Uterus (tissue), 4 donors: ENCODE measurements around the gene KRTAP29-1. TPM values are rescaled to one million over a fixed set of nuclear protein-coding genes. Genes with fewer than 3 reads are reported as not detected.

Experiments
- DNase-seq, 2 donors: peaks; one replicate each; pipeline ENCODE4 v3.0.0-alpha.2; 2019 to 2020
- H3K27ac ChIP-seq, 2 donors: fragments of 200-600 bp; sonication (generic); 1 replicate in 1 of 2; 2 replicates in 1 of 2; pipeline ENCODE4 v1.5.1; 2016 to 2018
- H3K27me3 ChIP-seq, 2 donors: fragments of 200-600 bp; sonication (generic); one replicate each; pipeline ENCODE4 v1.5.1; 2018 to 2019; ENCODE audit warnings: control low read depth in 1 of 2
- H3K36me3 ChIP-seq, 2 donors: fragments of 200-600 bp; sonication (generic); one replicate each; pipeline ENCODE4 v1.5.1; 2019; ENCODE audit warnings: control low read depth in 1 of 2
- H3K4me1 ChIP-seq, 2 donors: fragments of 200-600 bp; sonication (generic); one replicate each; pipeline ENCODE4 v1.5.1; 2018 to 2019; ENCODE audit warnings: control low read depth in 1 of 2
- H3K4me3 ChIP-seq, 2 donors: fragments of 200-600 bp; sonication (generic); 1 replicate in 1 of 2; 2 replicates in 1 of 2; pipeline ENCODE4 v1.5.1; 2018 to 2019; ENCODE audit warnings: mild to moderate bottlenecking in 1 of 2
- H3K9me3 ChIP-seq, 2 donors: fragments of 200-600 bp; sonication (generic); one replicate each; pipeline ENCODE4 v1.5.1; 2019; ENCODE audit warnings: control low read depth in 1 of 2
- POLR2A ChIP-seq, 2 donors: fragments of 450-650 bp; IDR thresholded peaks; one replicate each; pipeline ENCODE4 v1.6.1; 2016; ENCODE audit warnings: antibody characterized with exemption in 2 of 2, mild to moderate bottlenecking in 1 of 2, moderate library complexity in 1 of 2
- intact Hi-C: fragments of 100-400 bp; cut with DNase I; formaldehyde crosslinking; loops from one replicate; pipeline ENCODE4 v1.15.1; 2023; ENCODE audit warnings: low total_unique reads
- total RNA-seq, 4 donors: library from RNA; depleted of rRNA in 3 of 4; stranded (reverse); fragments of >200 nt in 3 of 4; gene quantifications; one replicate each; pipeline versions ENCODE4 v1.1.0 to v1.2.4, GENCODE V29; 2014 to 2023
- TF ChIP-seq, protein P1 (sequence below), 4 experiments: fragments of 200-600 bp in 2 of 4; fragments of 450-650 bp in 2 of 4; sonication (generic) in 2 of 4; IDR thresholded peaks; one replicate each; pipeline ENCODE4 v1.5.1; 2016 to 2019; ENCODE audit warnings: antibody characterized with exemption in 4 of 4, mild to moderate bottlenecking in 2 of 4, moderate library complexity in 1 of 4
- donor health status: DM: yes; HTN: yes; CAD: no.

Gene KRTAP29-1
- total RNA-seq, 4 donors from 2014 or later: not detected

DNA sequence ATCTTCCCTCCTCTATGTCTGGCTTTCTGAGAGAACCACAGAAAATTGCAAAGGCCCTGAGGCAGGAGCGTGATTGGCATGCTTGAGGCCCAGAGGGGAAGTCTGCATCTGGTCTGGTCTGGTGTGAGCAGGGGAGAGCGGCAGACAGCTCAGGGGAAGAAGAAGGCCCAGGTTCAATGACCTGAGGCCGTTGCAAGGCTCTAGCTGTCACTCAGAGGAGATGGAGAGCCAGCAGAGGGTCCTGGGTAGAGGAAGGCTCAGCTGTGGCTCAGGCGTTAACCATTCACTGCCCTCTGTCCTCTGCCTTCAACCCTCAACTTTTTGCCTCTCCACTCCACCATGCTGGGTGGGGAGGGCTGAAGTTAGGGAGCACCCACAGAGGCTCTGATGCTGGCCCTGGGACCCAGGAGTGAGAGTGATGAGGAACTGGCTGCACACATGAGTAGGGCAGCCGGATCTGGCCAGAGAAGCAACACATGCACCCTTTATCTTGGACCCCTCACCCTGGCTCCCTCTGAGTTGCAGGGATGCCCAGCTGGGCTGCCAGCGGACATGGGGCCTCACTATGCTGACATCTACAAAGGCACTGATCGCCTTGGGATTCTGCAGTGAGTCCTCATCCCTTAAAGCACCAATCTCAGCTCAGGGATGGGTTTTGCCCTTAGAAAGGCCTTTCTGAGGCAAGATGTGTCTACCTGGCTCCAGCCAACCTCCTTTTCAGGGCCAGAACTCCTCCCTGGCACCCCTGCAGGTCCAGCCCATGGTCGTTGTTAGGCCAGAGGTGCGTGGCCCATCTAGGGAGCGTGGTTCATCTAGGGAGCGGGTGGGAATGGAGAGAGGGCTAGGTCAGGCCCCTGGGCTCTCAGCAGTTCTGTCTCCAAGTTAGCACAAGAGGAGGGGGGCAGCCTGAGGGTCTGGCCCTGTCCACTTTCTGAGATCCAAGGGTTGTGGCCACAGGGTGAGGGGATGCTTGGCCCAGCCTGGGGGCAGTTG lies 20.5 kb upstream of the KRTAP29-1 start:
- no peaks in the 10 kb centered on the region for H3K27me3 ChIP-seq
- no peak for DNase-seq
- TF ChIP-seq, protein P1, sequence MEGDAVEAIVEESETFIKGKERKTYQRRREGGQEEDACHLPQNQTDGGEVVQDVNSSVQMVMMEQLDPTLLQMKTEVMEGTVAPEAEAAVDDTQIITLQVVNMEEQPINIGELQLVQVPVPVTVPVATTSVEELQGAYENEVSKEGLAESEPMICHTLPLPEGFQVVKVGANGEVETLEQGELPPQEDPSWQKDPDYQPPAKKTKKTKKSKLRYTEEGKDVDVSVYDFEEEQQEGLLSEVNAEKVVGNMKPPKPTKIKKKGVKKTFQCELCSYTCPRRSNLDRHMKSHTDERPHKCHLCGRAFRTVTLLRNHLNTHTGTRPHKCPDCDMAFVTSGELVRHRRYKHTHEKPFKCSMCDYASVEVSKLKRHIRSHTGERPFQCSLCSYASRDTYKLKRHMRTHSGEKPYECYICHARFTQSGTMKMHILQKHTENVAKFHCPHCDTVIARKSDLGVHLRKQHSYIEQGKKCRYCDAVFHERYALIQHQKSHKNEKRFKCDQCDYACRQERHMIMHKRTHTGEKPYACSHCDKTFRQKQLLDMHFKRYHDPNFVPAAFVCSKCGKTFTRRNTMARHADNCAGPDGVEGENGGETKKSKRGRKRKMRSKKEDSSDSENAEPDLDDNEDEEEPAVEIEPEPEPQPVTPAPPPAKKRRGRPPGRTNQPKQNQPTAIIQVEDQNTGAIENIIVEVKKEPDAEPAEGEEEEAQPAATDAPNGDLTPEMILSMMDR (IDR thresholded peaks at IDR 0.05): no peak
- no peaks in the 10 kb centered on the region for H3K36me3 ChIP-seq
- H3K4me1 ChIP-seq: no peaks in the 10 kb centered on the region
- intact Hi-C loops: no loop called here
- H3K9me3 ChIP-seq: peaks cover 0 to 7% of the 10 kb centered on the region in 2 donors
- no peak overlapping the region for H3K4me3 ChIP-seq
- H3K27ac ChIP-seq: no peak overlapping the region

DNA sequence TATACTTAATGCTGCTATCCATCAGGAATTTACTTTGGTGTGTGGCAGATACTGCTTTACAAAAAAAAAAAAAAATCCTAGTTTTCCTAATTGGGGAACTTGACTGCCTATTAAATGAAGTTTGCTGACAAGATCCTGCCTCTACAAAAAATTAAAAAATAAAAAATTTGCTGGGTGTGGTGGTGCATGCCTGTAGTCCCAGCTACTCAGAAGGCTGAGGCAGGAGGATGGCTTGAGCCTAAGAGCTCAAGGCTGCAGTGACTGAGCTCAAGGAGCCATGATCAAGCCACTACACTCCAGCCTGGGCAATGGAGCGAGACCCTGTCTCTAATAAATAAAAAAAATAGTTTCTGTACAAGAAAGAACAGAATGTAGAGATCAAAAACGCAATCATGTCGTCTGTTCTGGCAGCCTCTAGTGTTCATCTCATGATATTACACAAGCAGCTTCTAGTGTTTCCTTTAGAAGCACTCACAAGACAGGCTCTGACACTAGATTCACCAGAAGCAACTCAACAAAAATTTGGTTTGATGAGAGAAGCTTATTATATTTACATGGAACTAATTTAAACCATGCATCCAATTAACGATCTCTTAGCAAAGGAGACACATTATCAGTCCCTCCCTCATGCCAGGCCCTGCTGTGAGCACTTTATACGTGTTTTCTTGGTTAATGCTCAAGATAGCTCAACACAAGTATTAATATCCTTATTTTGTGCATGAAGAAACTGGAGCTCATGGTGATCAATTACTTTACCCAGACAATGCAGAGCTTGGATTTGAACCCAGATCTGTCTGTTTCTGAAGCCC lies 19.6 kb upstream of the KRTAP29-1 start:
- intact Hi-C loops: no loop called here
- H3K4me1 ChIP-seq: no peaks in the 10 kb centered on the region
- TF ChIP-seq, protein P1 (IDR thresholded peaks at IDR 0.05): peak; percentile 55 to 72 (median 60)
- no peak for TF ChIP-seq POLR2A (IDR thresholded peaks at IDR 0.05)

DNA sequence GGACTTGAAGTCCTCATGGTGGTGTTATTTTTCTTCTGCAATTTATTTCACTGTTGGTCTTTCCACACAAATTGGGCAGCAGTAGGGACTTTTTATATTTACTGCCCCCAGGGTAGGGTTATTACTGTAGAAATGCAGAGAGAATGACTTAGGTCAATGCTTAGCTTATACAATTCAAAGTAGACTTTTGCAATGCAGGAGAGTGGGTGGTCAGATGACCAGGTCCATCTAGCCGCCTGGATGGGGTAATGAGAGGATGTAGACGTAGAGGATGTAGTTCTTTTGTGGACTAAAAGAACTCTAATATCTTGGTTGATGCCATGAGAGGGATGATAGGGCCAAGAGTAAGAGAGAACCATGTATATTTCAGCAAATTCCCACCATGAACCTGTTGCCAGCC lies 15.6 kb upstream of the KRTAP29-1 start:
- H3K4me3 ChIP-seq: no peak overlapping the region
- DNase-seq: no peak
- intact Hi-C loops: no loop called here
- peaks cover 0 to 7% of the 10 kb centered on the region in 2 donors for H3K9me3 ChIP-seq
- H3K27me3 ChIP-seq: no peaks in the 10 kb centered on the region
- H3K4me1 ChIP-seq: no peaks in the 10 kb centered on the region
- no peak for TF ChIP-seq POLR2A (IDR thresholded peaks at IDR 0.05)
- TF ChIP-seq, protein P1 (IDR thresholded peaks at IDR 0.05): no peak
- H3K36me3 ChIP-seq: no peaks in the 10 kb centered on the region
- no peak overlapping the region for H3K27ac ChIP-seq

More for the DNA sequence above, 19.6 kb upstream of the KRTAP29-1 start:
- no peaks in the 10 kb centered on the region for H3K27me3 ChIP-seq
- H3K4me3 ChIP-seq: no peak overlapping the region
- H3K9me3 ChIP-seq: peaks cover 0 to 7% of the 10 kb centered on the region in 2 donors
- H3K36me3 ChIP-seq: no peaks in the 10 kb centered on the region
- no peak for DNase-seq
- no peak overlapping the region for H3K27ac ChIP-seq

DNA sequence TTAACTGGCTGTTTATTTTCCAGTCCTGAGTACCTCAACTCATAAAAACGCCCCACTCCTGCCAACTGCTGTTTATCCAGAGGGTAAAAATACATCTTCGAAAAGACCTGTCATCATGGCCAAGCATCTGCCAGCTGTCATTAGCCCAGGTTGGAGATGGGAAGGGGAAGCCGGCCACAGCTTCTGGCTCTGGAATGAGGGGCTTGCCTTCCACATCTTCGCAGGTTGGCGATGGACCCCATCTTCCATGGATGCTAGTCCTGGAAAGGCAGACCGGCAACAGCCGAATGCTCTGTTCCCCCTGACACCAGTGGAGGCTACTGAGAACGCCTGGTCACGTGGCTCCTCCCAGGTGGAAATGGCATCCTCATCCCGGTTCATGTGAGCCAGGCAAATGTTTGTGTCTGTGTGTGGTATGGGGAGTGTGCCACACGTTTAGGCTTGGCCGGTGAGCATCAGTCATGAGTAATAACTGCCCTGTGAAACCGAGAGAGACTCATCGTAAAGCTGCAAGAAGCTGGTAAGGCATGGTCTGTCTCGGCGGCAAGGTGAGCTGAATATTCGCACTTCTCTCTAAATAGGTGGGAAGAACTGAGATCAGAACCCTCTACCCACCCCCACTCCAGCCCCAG lies 13.3 kb upstream of the KRTAP29-1 start:
- no peaks in the 10 kb centered on the region for H3K27me3 ChIP-seq
- intact Hi-C loops: no loop called here
- DNase-seq: no peak
- no peak overlapping the region for H3K4me3 ChIP-seq
- TF ChIP-seq, protein P1 (IDR thresholded peaks at IDR 0.05): no peak
- TF ChIP-seq POLR2A (IDR thresholded peaks at IDR 0.05): no peak
- no peaks in the 10 kb centered on the region for H3K36me3 ChIP-seq
- H3K4me1 ChIP-seq: no peaks in the 10 kb centered on the region
- H3K9me3 ChIP-seq: peaks cover 0 to 7% of the 10 kb centered on the region in 2 donors
- H3K27ac ChIP-seq: no peak overlapping the region
